H1 (cell line): ENCODE results near the gene UHMK1. TPM values are rescaled to one million over a fixed set of nuclear protein-coding genes. Genes with fewer than 3 reads are reported as not detected.

Source experiments
- SIN3A ChIP-seq, 2 experiments: IDR thresholded peaks in 1 of 2; conservative IDR thresholded peaks in 1 of 2; 2 replicates each; pipeline ENCODE4 v1.6.1; 2011 to 2012; ENCODE audit warnings: low read length in 2 of 2, improper control_type of control experiment in 1 of 2, low read depth in 1 of 2, mild to moderate bottlenecking in 1 of 2
- polyA plus RNA-seq, 7 experiments: library from polyadenylated mRNA; depleted of rRNA in 3 of 7; stranded (reverse) in 5 of 7; unstranded in 2 of 7; fragments of >200 nt in 5 of 7; fragments of 200-250 nt in 2 of 7; gene quantifications; 1 replicate in 5 of 7; 2 replicates in 1 of 7; 4 replicates in 1 of 7; pipeline versions ENCODE4 v1.2.1 to v1.2.3, GENCODE V29; 2011 to 2013; ENCODE audit warnings: missing spikeins in 2 of 7, mixed read lengths in 2 of 7
- total RNA-seq: library from RNA; stranded (reverse); fragmentation: NEBNext Ultra II Directional; extraction: Animal tissue kit (Norgen Biotek cat#: 25700); gene quantifications from 2 replicates; pipeline ENCODE4 v1.2.1, GENCODE V29; 2021

UHMK1 gene
- total and polyA plus RNA-seq, 2 of the 8 experiments (the other 6 are each of a cell fraction or from before 2014, with no cell fraction given), result 4.6 to 16.1 TPM

DNA sequence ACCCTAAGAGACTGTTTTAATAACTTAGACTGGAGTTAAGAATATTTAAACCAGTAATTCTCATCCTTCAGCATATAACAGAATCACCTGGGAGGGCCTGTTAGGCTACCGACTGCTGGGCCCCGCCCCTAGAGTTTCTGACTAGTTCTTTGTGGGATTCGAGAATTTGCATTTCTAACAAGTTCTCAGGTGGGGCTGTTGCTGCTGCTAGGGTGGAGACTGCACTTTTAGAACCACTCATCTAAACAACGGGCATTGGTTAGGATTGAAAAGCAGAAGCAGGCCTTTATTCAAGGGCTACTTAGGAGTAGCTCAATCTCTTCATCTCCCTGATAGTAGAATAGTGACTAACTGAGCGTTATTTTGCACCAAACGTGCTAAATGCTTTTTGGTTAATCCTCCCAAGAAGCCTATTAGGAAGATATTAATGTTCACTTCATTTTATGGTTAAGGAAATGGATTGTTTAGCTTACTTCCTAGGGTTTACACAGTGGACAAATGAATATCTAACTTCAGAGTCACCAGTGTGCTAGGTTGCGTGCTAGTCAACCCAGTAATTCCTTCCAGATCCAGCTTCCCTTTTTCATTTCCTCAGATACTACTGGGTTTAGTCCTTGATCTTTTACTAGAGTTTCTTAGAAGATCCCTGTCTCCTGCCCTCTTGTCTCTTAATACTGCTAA, 32.8 kb downstream of the UHMK1 start (continued):
- TF ChIP-seq SIN3A (conservative IDR thresholded peaks at IDR 0.05 in 1 of 2, IDR thresholded peaks at IDR 0.05 in 1 of 2; ENCODE audit: low read depth in 1 of 2, low read length in 2 of 2), result no peak
- TF ChIP-seq, all 59 proteins: peak for 2
